Measurements from ENCODE around the gene RNF227. TPM values are rescaled to one million over a fixed set of nuclear protein-coding genes. Genes with fewer than 3 reads are reported as not detected.
"Not testable (repeated sequence)": the region's sequence is repeated elsewhere in the genome, so short reads cannot be mapped to it uniquely, and the experiment has no call there.

Gene RNF227
- total RNA-seq, 1 donor from 2014 or later = 6.5 TPM

DNA sequence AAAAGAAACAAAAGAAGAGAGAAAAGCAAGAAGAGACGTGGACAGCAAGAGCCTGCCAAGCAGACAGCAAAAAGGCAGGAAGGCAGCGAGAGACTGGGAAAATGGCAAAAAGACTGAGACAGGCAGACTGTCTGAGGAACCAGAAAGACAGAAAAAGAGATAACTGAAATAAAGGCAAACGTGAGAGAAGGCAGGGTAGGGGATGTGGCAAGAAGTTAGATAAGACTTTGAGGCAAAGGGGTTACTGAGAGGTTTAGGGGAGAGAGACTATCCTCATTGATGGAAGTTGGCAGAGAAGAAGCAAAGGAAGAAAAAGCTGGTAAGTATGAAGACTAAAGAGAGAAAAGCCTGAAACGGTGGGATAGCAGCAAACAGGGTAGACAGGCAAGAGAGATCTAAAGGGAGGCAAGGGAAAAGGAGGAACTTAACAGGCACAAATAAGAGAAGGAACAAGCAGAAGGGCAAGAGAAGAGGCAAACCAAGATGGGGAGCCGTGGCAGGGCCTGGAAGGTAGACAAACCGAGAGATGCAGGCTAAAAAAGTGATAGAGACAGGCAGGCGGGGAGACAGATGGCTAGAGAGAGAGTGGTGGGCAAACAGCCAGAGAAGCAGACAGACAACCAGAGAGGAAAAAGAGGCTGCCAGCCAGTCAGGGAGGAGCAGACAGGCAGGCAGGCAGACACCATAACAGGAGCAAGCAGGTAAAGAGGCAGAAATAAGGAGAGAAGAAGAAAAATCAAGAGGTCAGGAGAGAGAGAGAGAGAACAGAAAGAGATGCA is 34.6 kb downstream of the RNF227 start:
- no peak for DNase-seq
- Mint-ChIP-seq H3K27ac (no peak overlapping the region), H3K4me1 (peaks cover 3% of the 10 kb centered on the region), H3K9me3 (no peaks in the 10 kb centered on the region), H3K27me3 (no peaks in the 10 kb centered on the region), H3K36me3 (ENCODE audit: low read depth) (peaks cover 7% of the 10 kb centered on the region), H3K4me3 (no peak overlapping the region)
- intact Hi-C loops (cut with micrococcal nuclease) = no loop called here

DNA sequence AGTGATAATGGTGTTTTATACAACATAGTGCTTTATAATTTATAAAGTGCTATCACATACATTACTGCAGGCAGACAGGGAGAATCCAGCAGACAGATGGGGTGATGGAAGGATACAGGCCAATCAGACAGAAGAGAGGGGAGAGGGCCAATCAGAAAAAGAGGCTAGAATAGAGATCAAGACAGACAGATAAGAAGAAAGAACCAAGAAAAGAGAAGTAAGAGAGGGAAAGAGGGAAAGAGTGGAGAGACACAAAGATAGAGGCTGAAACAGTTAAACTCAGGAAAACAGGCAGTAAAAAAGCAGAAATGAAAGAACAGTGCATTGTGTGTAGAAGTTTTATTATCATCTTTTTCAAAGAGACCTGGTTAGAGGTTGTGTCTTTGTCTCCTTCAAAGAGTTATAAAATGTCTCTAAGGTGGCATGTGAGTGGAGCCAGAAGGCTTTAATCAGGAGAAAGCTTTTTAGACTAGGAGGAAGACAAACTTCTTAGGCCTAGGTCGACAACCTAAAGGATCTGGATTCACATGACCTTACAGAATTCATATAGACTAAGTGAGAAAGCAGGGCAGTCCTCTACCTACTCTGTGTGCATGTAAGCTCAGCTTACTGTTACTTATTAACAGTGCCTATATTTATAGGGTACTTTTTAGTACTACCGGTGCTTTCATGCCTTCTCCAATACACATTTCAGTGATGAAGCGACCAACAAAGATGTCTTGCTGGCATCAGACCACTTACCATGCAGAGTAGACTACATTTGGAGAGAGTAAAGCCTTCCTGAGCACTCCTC is 35.8 kb downstream of the RNF227 start:
- Mint-ChIP-seq H3K27ac (no peak overlapping the region), H3K9me3 (no peaks in the 10 kb centered on the region), H3K4me3 (no peak overlapping the region), H3K4me1 (peaks cover 4% of the 10 kb centered on the region), H3K27me3 (no peaks in the 10 kb centered on the region), H3K36me3 (ENCODE audit: low read depth) (peaks cover 8% of the 10 kb centered on the region)
- intact Hi-C loops (cut with micrococcal nuclease) = no loop called here
- DNase-seq = no peak

DNA sequence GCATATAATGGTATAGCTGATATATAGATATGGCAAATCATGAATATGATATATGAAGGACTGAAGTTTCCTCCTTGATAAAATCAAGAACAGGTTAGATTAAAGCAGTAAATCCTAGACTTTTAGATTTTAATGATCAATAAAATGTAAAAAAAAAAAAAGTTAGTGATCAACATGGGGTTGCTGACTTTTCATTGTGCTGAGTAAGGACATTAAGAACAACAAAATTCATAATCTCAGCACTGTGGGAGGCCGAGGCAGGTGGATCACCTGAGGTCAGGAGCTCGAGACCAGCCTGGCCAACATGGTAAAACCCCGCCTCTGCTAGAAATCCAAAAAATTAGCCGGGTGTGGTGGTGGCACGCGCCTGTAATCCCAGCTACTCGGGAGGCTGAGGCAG is 37.9 kb downstream of the RNF227 start:
- H3K4me3 Mint-ChIP-seq = no peak overlapping the region
- H3K36me3 Mint-ChIP-seq (ENCODE audit: low read depth) = peaks cover 15% of the 10 kb centered on the region
- no peak for DNase-seq
- H3K4me1 Mint-ChIP-seq = peaks cover 5% of the 10 kb centered on the region
- H3K9me3 Mint-ChIP-seq = no peaks in the 10 kb centered on the region
- H3K27ac Mint-ChIP-seq = no peak overlapping the region
- H3K27me3 Mint-ChIP-seq = no peaks in the 10 kb centered on the region
- intact Hi-C loops (cut with micrococcal nuclease) = no loop called here

DNA sequence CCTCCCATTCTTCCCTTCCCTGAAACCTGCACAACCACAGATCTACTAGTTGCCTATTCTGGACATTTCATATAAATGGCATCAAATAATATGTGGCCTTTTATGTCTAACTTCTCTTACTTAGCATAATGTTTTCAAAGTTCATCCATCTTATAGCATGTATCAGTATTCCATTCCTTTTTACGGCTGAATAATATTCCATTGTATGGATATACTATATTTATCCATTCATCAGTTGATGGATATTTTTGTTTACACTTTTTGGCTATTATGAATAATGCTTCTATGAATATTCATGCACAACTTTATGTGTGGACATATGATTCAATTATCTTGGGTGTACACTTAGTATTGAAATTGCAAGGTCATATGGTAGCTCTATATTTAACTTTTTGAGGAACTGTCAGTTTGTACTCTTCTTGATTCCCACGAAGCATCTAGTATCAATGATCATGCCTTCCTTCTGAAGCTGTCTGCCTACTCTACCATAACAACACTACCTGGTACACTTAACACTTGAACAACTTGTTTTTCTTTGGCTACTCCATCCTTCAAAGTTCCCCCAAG is 40.2 kb downstream of the RNF227 start:
- DNase-seq = no peak
- intact Hi-C loops (cut with micrococcal nuclease) = no loop called here
- H3K36me3 Mint-ChIP-seq (ENCODE audit: low read depth) = peaks cover 19% of the 10 kb centered on the region
- H3K27ac Mint-ChIP-seq = no peak overlapping the region
- no peak overlapping the region for H3K4me3 Mint-ChIP-seq
- H3K9me3 Mint-ChIP-seq = no peaks in the 10 kb centered on the region
- peaks cover 5% of the 10 kb centered on the region for H3K4me1 Mint-ChIP-seq
- H3K27me3 Mint-ChIP-seq = no peaks in the 10 kb centered on the region

DNA sequence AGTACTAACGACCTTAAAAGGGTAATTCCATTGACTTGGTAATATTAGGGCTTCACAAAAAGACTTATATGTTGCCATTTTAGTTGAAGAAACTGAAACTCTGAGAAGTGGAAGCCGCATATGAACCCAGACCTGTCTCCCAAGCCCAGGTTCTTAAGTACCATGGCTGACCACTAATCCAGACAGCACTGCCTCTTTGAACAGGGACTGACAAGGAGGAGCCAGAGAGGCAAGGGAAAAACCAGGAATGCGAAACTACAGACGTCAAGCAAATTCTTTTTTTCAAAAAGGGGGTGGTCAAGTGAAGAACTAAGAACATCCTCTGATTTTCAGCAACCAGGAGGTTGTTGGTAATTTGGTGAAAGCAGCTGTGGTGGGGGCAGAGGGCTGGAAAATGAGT is 43.0 kb downstream of the RNF227 start:
- peaks cover 13% of the 10 kb centered on the region for H3K4me1 Mint-ChIP-seq
- H3K27me3 Mint-ChIP-seq = no peaks in the 10 kb centered on the region
- DNase-seq = no peak
- H3K27ac Mint-ChIP-seq = no peak overlapping the region
- H3K9me3 Mint-ChIP-seq = no peaks in the 10 kb centered on the region
- no peak overlapping the region for H3K4me3 Mint-ChIP-seq
- intact Hi-C loops (cut with micrococcal nuclease) = no loop called here
- peaks cover 19% of the 10 kb centered on the region for H3K36me3 Mint-ChIP-seq (ENCODE audit: low read depth)

DNA sequence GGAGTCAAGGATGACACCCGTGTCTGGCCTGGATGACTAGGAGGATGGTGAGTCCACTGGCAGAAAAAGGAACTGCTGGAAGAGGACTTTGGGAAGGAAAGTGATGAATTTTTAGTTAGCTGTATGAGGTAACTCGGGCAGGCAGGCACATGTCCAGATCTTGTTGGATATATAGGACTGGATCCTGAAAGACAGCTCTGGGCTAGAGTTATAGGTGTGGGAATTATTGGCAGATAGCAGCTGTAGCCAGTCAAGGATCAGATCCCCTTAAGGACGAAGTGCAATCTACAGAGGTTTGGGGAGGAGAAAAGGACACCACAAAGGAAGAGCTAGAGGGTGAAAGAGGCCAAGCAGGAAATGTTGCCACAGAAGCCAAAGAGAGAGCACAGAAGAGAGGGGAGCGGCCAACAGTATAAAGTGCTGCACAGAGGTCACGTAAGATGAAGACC is 48.2 kb downstream of the RNF227 start:
- peak; percentile 75 for DNase-seq
- peaks cover 22% of the 10 kb centered on the region for H3K4me1 Mint-ChIP-seq
- no peaks in the 10 kb centered on the region for H3K27me3 Mint-ChIP-seq
- H3K36me3 Mint-ChIP-seq (ENCODE audit: low read depth) = peaks cover 30% of the 10 kb centered on the region
- peak overlapping the region; percentile 58 for H3K27ac Mint-ChIP-seq
- intact Hi-C loops (cut with micrococcal nuclease) = no loop called here
- H3K9me3 Mint-ChIP-seq = no peaks in the 10 kb centered on the region
- H3K4me3 Mint-ChIP-seq = peak overlapping the region; percentile 51

DNA sequence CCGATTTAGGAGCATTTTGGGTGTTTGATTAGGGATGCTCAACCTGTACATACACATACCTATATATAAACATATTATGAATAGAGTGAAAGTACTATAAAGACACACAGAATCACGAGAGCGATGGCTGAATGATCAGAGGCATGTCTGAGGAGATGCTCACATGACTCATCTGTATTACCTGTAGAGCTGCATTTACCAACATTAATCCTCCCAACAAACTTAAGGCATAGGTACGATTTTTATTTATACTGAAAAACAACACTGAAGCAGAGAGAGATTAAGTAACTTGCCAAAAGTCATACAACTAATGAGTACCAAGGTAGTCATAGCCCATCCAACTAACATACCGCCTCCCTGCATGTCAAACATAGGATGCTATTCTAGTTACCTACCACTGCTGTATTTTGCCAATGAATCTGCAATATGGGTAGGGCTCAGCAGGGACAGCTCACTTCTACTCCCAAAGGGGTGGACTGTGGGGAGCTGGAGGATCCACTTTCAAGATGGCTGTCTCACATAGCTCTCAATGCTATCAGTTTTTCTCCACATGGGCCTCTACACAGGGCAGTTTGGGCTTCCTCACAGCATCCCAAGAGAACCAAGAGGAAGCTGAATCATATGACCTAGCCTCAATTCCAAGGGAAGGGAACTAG is 51.0 kb downstream of the RNF227 start:
- Mint-ChIP-seq H3K9me3 (no peaks in the 10 kb centered on the region), H3K27ac (no peak overlapping the region), H3K4me1 (peaks cover 26% of the 10 kb centered on the region), H3K27me3 (no peaks in the 10 kb centered on the region), H3K4me3 (no peak overlapping the region), H3K36me3 (ENCODE audit: low read depth) (peaks cover 42% of the 10 kb centered on the region)
- intact Hi-C loops (cut with micrococcal nuclease) = no loop called here
- no peak for DNase-seq

DNA sequence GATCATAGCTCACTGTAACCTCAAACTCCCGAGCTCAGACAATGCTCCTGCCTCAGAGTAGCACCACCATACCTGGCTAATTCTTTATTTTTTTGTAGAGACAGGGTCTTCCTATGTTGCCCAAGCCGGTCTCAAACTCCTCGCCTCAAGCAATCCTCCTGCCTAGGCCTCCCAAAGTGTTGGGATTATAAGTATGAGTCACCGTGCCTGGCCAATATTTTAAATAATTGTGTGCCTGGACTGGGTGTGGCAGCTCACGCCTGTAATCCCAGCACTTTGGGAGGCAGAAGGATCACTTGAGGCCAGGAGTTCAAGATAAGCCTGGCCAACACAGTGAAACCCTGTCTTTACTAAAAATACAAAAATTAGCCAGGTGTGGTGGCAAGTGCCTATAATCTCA is 51.7 kb downstream of the RNF227 start:
- Mint-ChIP-seq H3K36me3 (ENCODE audit: low read depth) (peaks cover 47% of the 10 kb centered on the region), H3K4me1 (peaks cover 31% of the 10 kb centered on the region)
- H3K9me3 Mint-ChIP-seq; H3K4me3 Mint-ChIP-seq; H3K27ac Mint-ChIP-seq; H3K27me3 Mint-ChIP-seq; intact Hi-C loops (cut with micrococcal nuclease); DNase-seq: not testable (repeated sequence)

Other genes starting within 250 kb of the RNF227 start
- gene TP53, start 228.8 kb downstream of the RNF227 start, total RNA-seq = 177 and 178 TPM in 2 replicates
- 33.8 and 35.0 TPM in 2 replicates for gene WRAP53, start 227.8 kb downstream of the RNF227 start, total RNA-seq
- gene EFNB3, start 211.1 kb downstream of the RNF227 start, total RNA-seq = 0.05 TPM in 1 of 2 replicates, not detected in the other
- not detected in 2 replicates for gene DNAH2, start 198.5 kb downstream of the RNF227 start, total RNA-seq
- 121 and 128 TPM in 2 replicates for gene KDM6B, start 82.1 kb downstream of the RNF227 start, total RNA-seq
- gene TMEM88, start 61.2 kb downstream of the RNF227 start, total RNA-seq = 6.1 and 7.1 TPM in 2 replicates
- gene NAA38, start 58.7 kb downstream of the RNF227 start, total RNA-seq = 45.2 and 47.5 TPM in 2 replicates
- 12.7 and 14.0 TPM in 2 replicates for gene CYB5D1, start 58.3 kb downstream of the RNF227 start, total RNA-seq
- 152 and 158 TPM in 2 replicates for gene CHD3, start 27.5 kb downstream of the RNF227 start, total RNA-seq
- gene KCNAB3, start 13.6 kb upstream of the RNF227 start, total RNA-seq = 9.7 and 12.8 TPM in 2 replicates
- gene TRAPPC1, start 15.7 kb upstream of the RNF227 start, total RNA-seq = 150 and 159 TPM in 2 replicates
- gene CNTROB, start 15.9 kb upstream of the RNF227 start, total RNA-seq = 52.4 and 54.5 TPM in 2 replicates
- not detected in 2 replicates for gene GUCY2D, start 86.3 kb upstream of the RNF227 start, total RNA-seq
- gene ALOX15B, start 122.8 kb upstream of the RNF227 start, total RNA-seq = not detected in 2 replicates
- gene ALOX12B, start 171.4 kb upstream of the RNF227 start, total RNA-seq = 0.77 and 0.88 TPM in 2 replicates
- not detected in 2 replicates for gene ALOXE3, start 202.2 kb upstream of the RNF227 start, total RNA-seq
- gene HES7, start 207.8 kb upstream of the RNF227 start, total RNA-seq = 1.5 and 2.1 TPM in 2 replicates
- gene PER1, start 236.1 kb upstream of the RNF227 start, total RNA-seq = 39.4 and 41.7 TPM in 2 replicates
- 45.1 and 49.6 TPM in 2 replicates for gene VAMP2, start 246.7 kb upstream of the RNF227 start, total RNA-seq

All from activated CD4-positive, alpha-beta T cell treated with anti-CD3 and anti-CD28 coated beads, Interleukin-2, amount 10 ng/mL, durations not matched to agents 24 days and 14 days (primary cell).